Measurements from ENCODE around the gene BLOC1S3.

DNA sequence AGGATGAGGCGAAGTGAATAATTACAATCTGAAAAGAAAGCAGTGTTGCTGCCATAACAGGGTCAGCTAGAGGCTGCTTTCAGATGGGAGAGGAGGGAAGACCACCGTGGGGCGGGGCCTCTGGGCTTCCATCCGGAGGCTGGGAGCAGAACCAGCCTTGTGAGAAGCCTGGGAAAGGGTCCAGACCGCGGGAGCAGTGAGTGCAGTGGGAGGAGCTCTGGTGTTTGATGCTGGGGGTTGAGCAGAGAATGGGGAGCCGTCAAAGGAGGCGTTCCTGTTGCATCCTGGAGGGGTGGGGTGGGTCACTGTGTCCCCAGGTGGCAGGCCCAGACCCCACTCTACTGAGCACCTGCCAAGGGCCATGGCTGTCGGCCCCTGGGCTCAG, 35.9 kb upstream of the BLOC1S3 start:
- TF ChIP-seq CTCF (IDR thresholded peaks at IDR 0.05) (no peak), ZFX (IDR thresholded peaks at IDR 0.05; ENCODE audit: borderline replicate concordance) (no peak)
